ENCODE results near the gene CXXC4.
A peak's percentile ranks its signal among the peaks of the same experiment; 100 is the strongest.

The CXXC4 gene

GRCh38 chr4:104490770-104491480 lies 3.8 kb downstream of the CXXC4 start:
- Histone ChIP-seq H3K9ac (no peak overlapping the region), H3K4me3 (ENCODE audit: low read depth, low read length) (peak overlapping the region; percentile 60), H3K27me3 (ENCODE audit: control insufficient read depth, insufficient read depth, low read length) (no peaks in the 10 kb centered on the region), H3K4me2 (ENCODE audit: low read length) (peak overlapping the region; percentile 87), H3K79me2 (no peaks in the 10 kb centered on the region), H3K36me3 (ENCODE audit: control insufficient read depth, insufficient read depth, low read length) (no peaks in the 10 kb centered on the region), H3K27ac (peak overlapping the region; percentile 87), H3K4me1 (peaks cover 3% of the 10 kb centered on the region), H2AFZ (peak overlapping the region; percentile 83), H3K9me3 (ENCODE audit: control insufficient read depth, low read length) (no peaks in the 10 kb centered on the region)
- TF ChIP-seq, protein P1, sequence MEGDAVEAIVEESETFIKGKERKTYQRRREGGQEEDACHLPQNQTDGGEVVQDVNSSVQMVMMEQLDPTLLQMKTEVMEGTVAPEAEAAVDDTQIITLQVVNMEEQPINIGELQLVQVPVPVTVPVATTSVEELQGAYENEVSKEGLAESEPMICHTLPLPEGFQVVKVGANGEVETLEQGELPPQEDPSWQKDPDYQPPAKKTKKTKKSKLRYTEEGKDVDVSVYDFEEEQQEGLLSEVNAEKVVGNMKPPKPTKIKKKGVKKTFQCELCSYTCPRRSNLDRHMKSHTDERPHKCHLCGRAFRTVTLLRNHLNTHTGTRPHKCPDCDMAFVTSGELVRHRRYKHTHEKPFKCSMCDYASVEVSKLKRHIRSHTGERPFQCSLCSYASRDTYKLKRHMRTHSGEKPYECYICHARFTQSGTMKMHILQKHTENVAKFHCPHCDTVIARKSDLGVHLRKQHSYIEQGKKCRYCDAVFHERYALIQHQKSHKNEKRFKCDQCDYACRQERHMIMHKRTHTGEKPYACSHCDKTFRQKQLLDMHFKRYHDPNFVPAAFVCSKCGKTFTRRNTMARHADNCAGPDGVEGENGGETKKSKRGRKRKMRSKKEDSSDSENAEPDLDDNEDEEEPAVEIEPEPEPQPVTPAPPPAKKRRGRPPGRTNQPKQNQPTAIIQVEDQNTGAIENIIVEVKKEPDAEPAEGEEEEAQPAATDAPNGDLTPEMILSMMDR (IDR thresholded peaks at IDR 0.05) = no peak

DNA sequence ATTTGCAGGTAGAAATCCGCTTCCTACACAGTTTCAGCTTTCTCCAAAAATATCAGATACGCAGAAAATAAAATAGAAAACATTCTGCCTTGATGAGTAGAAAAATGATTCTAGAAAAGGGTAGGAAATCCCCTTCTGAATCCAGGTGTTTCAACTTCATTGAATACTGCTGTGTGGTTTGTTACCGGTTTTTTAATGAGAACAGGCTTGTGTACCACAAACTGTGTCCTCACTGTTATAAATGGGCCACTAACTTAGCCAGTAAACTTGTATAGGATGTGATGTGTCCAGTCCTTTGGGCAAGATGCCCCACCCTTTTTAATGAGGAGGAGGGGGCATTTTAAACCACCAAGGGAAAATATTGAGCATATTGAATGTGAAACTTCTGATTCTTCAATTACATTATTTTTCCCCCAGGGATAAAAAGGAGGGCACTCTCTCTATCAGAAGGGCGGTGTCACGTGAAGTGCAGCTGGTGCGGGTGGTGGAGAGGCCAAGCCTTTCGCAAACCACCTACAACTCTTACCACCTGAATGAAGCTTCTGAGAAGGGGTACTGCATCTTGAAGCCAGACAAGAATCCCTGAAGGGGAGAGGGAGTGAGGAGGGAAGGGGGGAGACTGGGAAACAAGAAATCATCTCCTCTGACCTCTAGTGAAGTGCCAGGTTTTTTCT lies 4.5 kb downstream of the CXXC4 start:
- no peaks in the 10 kb centered on the region for H3K27me3 ChIP-seq (ENCODE audit: control insufficient read depth, insufficient read depth, low read length)
- H3K4me2 ChIP-seq (ENCODE audit: low read length) = peak overlapping the region; percentile 87
- H3K9ac ChIP-seq = no peak overlapping the region
- H3K4me3 ChIP-seq (ENCODE audit: low read depth, low read length) = peak overlapping the region; percentile 60
- peak overlapping the region; percentile 87 for H3K27ac ChIP-seq
- peaks cover 3% of the 10 kb centered on the region for H3K4me1 ChIP-seq
- no peaks in the 10 kb centered on the region for H3K36me3 ChIP-seq (ENCODE audit: control insufficient read depth, insufficient read depth, low read length)
- no peaks in the 10 kb centered on the region for H3K9me3 ChIP-seq (ENCODE audit: control insufficient read depth, low read length)
- TF ChIP-seq, protein P1 (IDR thresholded peaks at IDR 0.05) = no peak
- H3K79me2 ChIP-seq = no peaks in the 10 kb centered on the region
- peak overlapping the region; percentile 83 for H2AFZ ChIP-seq

- Histone ChIP-seq H3K27me3 (ENCODE audit: control insufficient read depth, insufficient read depth, low read length) (no peaks in the 10 kb centered on the region), H3K27ac (peak overlapping the region; percentile 87), H3K36me3 (ENCODE audit: control insufficient read depth, insufficient read depth, low read length) (no peaks in the 10 kb centered on the region), H3K4me1 (peaks cover 3% of the 10 kb centered on the region), H3K4me2 (ENCODE audit: low read length) (no peak overlapping the region), H3K4me3 (ENCODE audit: low read depth, low read length) (no peak overlapping the region), H2AFZ (no peak overlapping the region), H3K9ac (no peak overlapping the region), H3K9me3 (ENCODE audit: control insufficient read depth, low read length) (no peaks in the 10 kb centered on the region), H3K79me2 (no peaks in the 10 kb centered on the region)
- TF ChIP-seq, protein P1 (IDR thresholded peaks at IDR 0.05) = no peak
Observed at GRCh38 chr4:104489731-104490095, 5.0 kb downstream of the CXXC4 start.

DNA sequence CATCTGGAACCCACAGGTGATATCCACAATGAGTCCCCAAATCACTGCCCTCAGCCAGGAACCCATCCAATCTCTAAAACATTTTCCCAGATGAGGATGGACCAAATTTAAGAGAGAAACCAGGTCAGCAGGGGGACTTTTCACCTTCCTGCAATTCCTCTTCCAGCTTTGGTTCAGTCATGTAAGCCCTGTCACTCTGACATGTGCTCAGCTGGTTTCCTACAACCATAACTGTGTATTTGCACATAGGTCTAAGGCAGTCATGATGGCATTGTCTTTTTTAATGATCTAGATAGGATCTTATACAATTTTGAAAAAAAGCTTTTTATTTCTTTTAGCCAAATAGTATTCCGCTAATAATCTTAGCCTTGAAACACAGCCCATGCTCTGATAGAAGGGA lies 6.5 kb downstream of the CXXC4 start:
- Histone ChIP-seq H3K27ac (no peak overlapping the region), H3K27me3 (ENCODE audit: control insufficient read depth, insufficient read depth, low read length) (no peaks in the 10 kb centered on the region), H3K36me3 (ENCODE audit: control insufficient read depth, insufficient read depth, low read length) (no peaks in the 10 kb centered on the region), H3K9ac (no peak overlapping the region), H3K4me1 (peaks cover 3% of the 10 kb centered on the region), H2AFZ (no peak overlapping the region), H3K4me2 (ENCODE audit: low read length) (no peak overlapping the region), H3K4me3 (ENCODE audit: low read depth, low read length) (no peak overlapping the region), H3K79me2 (no peaks in the 10 kb centered on the region), H3K9me3 (ENCODE audit: control insufficient read depth, low read length) (no peaks in the 10 kb centered on the region)
- TF ChIP-seq, protein P1 (IDR thresholded peaks at IDR 0.05) = no peak

All from parathyroid adenoma (tissue), 2 donors.